Measurements from ENCODE around the gene FZR1.

FZR1 gene

GRCh38 chr19:3546119-3546518, 40.0 kb downstream of the FZR1 start:
- H3K4me3 ChIP-seq (ENCODE audit: control insufficient read depth, low read depth, low read length): no peak overlapping the region
- TF ChIP-seq, protein P1, sequence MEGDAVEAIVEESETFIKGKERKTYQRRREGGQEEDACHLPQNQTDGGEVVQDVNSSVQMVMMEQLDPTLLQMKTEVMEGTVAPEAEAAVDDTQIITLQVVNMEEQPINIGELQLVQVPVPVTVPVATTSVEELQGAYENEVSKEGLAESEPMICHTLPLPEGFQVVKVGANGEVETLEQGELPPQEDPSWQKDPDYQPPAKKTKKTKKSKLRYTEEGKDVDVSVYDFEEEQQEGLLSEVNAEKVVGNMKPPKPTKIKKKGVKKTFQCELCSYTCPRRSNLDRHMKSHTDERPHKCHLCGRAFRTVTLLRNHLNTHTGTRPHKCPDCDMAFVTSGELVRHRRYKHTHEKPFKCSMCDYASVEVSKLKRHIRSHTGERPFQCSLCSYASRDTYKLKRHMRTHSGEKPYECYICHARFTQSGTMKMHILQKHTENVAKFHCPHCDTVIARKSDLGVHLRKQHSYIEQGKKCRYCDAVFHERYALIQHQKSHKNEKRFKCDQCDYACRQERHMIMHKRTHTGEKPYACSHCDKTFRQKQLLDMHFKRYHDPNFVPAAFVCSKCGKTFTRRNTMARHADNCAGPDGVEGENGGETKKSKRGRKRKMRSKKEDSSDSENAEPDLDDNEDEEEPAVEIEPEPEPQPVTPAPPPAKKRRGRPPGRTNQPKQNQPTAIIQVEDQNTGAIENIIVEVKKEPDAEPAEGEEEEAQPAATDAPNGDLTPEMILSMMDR (IDR thresholded peaks at IDR 0.05; ENCODE audit: control insufficient read depth, insufficient read depth, low read depth, low read length, missing control alignments): no peak

GRCh38 chr19:3547301-3547731, 41.2 kb downstream of the FZR1 start:
- no peak for DNase-seq (ENCODE audit: low read depth)
- TF ChIP-seq, protein P1 (IDR thresholded peaks at IDR 0.05; ENCODE audit: control insufficient read depth, insufficient read depth, low read depth, low read length, missing control alignments): peak; percentile 71
- no peak overlapping the region for H3K4me3 ChIP-seq (ENCODE audit: control insufficient read depth, low read depth, low read length)

More at GRCh38 chr19:3546119-3546518, 40.0 kb downstream of the FZR1 start:
- DNase-seq (ENCODE audit: low read depth): no peak

GRCh38 chr19:3547767-3548282, 41.7 kb downstream of the FZR1 start:
- no peak for DNase-seq (ENCODE audit: low read depth)
- H3K4me3 ChIP-seq (ENCODE audit: control insufficient read depth, low read depth, low read length): no peak overlapping the region
- TF ChIP-seq, protein P1 (IDR thresholded peaks at IDR 0.05; ENCODE audit: control insufficient read depth, insufficient read depth, low read depth, low read length, missing control alignments): no peak

GRCh38 chr19:3548606-3549005, 42.5 kb downstream of the FZR1 start:
- TF ChIP-seq, protein P1 (IDR thresholded peaks at IDR 0.05; ENCODE audit: control insufficient read depth, insufficient read depth, low read depth, low read length, missing control alignments): no peak
- no peak overlapping the region for H3K4me3 ChIP-seq (ENCODE audit: control insufficient read depth, low read depth, low read length)
- no peak for DNase-seq (ENCODE audit: low read depth)

- H3K4me3 ChIP-seq (ENCODE audit: control insufficient read depth, low read depth, low read length): no peak overlapping the region
- TF ChIP-seq, protein P1 (IDR thresholded peaks at IDR 0.05; ENCODE audit: control insufficient read depth, insufficient read depth, low read depth, low read length, missing control alignments): no peak
- DNase-seq (ENCODE audit: low read depth): no peak
Observed at GRCh38 chr19:3549816-3550215, 43.7 kb downstream of the FZR1 start.

DNA sequence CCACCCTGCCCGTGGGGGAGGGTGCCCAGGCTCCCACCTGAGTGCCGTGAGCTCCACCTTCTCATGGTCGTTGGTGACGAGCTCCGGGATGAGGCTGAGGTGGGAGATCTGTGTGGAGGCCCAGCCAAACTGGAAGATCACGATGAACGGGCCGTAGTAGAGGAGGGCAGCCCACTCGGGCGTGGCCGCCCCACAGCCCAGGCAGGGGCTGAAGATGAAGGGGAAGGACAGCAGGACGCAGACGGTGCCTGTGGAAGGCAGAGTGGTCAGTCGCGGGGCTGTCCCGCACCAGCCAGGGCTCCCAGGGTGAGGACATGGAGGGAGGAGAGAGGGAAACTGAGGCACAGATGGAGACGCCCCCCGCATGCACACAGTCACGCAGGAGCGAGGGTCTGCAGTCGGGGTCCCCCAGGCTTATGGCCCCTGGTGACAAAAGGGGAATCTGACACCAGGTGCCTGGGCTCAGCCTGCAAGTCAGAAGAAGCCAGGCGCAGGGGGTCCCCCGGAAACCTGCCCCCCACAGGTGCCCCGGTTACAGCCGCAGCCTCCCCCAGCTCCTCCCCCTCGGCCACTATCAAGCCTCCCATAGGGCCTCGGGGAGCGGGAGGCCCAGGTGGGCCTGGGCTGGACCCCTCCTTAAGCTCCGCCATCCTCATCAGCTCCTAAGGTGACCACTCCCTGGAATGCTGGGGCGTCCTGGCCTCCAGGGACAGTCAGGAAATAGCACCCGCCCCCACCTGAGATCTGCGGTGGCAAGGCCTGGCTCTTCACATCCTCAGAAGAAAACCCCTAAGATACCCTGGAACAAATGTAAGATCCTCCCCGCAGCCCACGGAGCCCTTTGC, 45.1 kb downstream of the FZR1 start:
- TF ChIP-seq, protein P1 (IDR thresholded peaks at IDR 0.05; ENCODE audit: control insufficient read depth, insufficient read depth, low read depth, low read length, missing control alignments): no peak
- H3K4me3 ChIP-seq (ENCODE audit: control insufficient read depth, low read depth, low read length): no peak overlapping the region
- no peak for DNase-seq (ENCODE audit: low read depth)

Data from AG09309 (cell line).